GM23338 (cell line): ENCODE measurements around the gene THADA. TPM values are rescaled to one million over a fixed set of nuclear protein-coding genes. Genes with fewer than 3 reads are reported as not detected.

Experiments
- ATAC-seq: fragments of 200-7000 bp; cut with Tn5 transposase; 3 replicates; pipeline ENCODE4 v1.9.1; 2020
- DNase-seq: peaks from one replicate; pipeline ENCODE4 v3.0.0-alpha.2; 2015; ENCODE audit warnings: low spot score
- H2AFZ ChIP-seq: fragments of 200-600 bp; sonication (generic); 2 replicates; pipeline ENCODE4 v1.8.0; 2016; ENCODE audit warnings: antibody characterized with exemption, mild to moderate bottlenecking, moderate library complexity
- H3F3A ChIP-seq: fragments of 200-600 bp; sonication (generic); replicated peaks from 2 replicates; pipeline ENCODE4 v1.8.0; 2017; ENCODE audit warnings: antibody characterized with exemption, mixed run types, low read depth
- H3K27ac ChIP-seq: fragments of 200-600 bp; sonication (generic); 2 replicates; pipeline ENCODE4 v1.6.1; 2016; ENCODE audit warnings: low read depth
- H3K27me3 ChIP-seq: fragments of 200-600 bp; sonication (generic); 2 replicates; pipeline ENCODE4 v1.8.0; 2016; ENCODE audit warnings: mild to moderate bottlenecking, mixed run types, moderate library complexity; ENCODE audit not compliant: insufficient read depth
- H3K36me3 ChIP-seq: fragments of 200-600 bp; sonication (generic); 2 replicates; pipeline ENCODE4 v1.8.0; 2016; ENCODE audit warnings: mild to moderate bottlenecking; ENCODE audit not compliant: insufficient read depth
- H3K4me1 ChIP-seq: fragments of 200-600 bp; sonication (generic); 2 replicates; pipeline ENCODE4 v1.8.0; 2016; ENCODE audit warnings: mild to moderate bottlenecking, moderate library complexity; ENCODE audit not compliant: insufficient read depth
- H3K4me2 ChIP-seq: fragments of 200-600 bp; sonication (generic); 2 replicates; pipeline ENCODE4 v1.7.1; 2017; ENCODE audit warnings: mixed run types
- H3K4me3 ChIP-seq: fragments of 200-600 bp; sonication (generic); 2 replicates; pipeline ENCODE4 v1.6.1; 2016; ENCODE audit warnings: mixed run types
- H3K79me2 ChIP-seq: fragments of 200-600 bp; sonication (generic); replicated peaks from 2 replicates; pipeline ENCODE4 v1.8.0; 2017; ENCODE audit warnings: mild to moderate bottlenecking; ENCODE audit not compliant: insufficient read depth
- H3K9me2 ChIP-seq: fragments of 200-600 bp; sonication (generic); 2 replicates; pipeline ENCODE4 v1.8.0; 2017; ENCODE audit not compliant: insufficient read depth
- H4K20me1 ChIP-seq: fragments of 200-600 bp; sonication (generic); replicated peaks from 2 replicates; pipeline ENCODE4 v1.8.0; 2017; ENCODE audit warnings: mild to moderate bottlenecking; ENCODE audit not compliant: insufficient read depth
- H3K27ac Mint-ChIP-seq: 2 replicates; pipeline ENCODE4 v1.8.0; 2020; ENCODE audit warnings: inconsistent platforms, mild to moderate bottlenecking, moderate library complexity, mixed read lengths
- H3K27me3 Mint-ChIP-seq: 3 replicates; pipeline ENCODE4 v1.8.0; 2022; ENCODE audit warnings: low read depth, mild to moderate bottlenecking, moderate library complexity, mixed read lengths, inconsistent platforms; ENCODE audit not compliant: insufficient read depth, poor library complexity
- H3K36me3 Mint-ChIP-seq: 3 replicates; pipeline ENCODE4 v1.8.0; 2021; ENCODE audit warnings: low read depth, mild to moderate bottlenecking, inconsistent platforms, moderate library complexity, mixed read lengths
- H3K4me1 Mint-ChIP-seq: 3 replicates; pipeline ENCODE4 v1.8.0; 2020; ENCODE audit warnings: mild to moderate bottlenecking, inconsistent platforms, mixed read lengths
- H3K4me3 Mint-ChIP-seq: 3 replicates; pipeline ENCODE4 v1.8.0; 2021; ENCODE audit warnings: moderate library complexity, mild to moderate bottlenecking, inconsistent platforms, mixed read lengths
- H3K9me3 Mint-ChIP-seq: 3 replicates; pipeline ENCODE4 v1.8.0; 2020; ENCODE audit warnings: moderate library complexity, mild to moderate bottlenecking, inconsistent platforms, mixed read lengths
- CREB1 ChIP-seq: fragments of 250-450 bp; sonication (Bioruptor Pico); IDR thresholded peaks from 2 replicates; pipeline ENCODE4 v1.5.0; 2020; ENCODE audit warnings: low read depth, mild to moderate bottlenecking, moderate library complexity
- CTCF ChIP-seq, 2 experiments: fragments of 200-600 bp in 1 of 2; sonication (generic) in 1 of 2; conservative IDR thresholded peaks; 2 replicates each; pipeline versions ENCODE4 v1.5.1 to v1.6.1; 2016 to 2017; ENCODE audit warnings: antibody characterized with exemption in 2 of 2, low read depth in 2 of 2, mild to moderate bottlenecking in 2 of 2, moderate library complexity in 1 of 2
- EZH2 ChIP-seq: fragments of 200-600 bp; sonication (generic); IDR thresholded peaks from one replicate; pipeline ENCODE4 v1.8.0; 2017; ENCODE audit warnings: antibody characterized with exemption, mild to moderate bottlenecking, low read depth; ENCODE audit not compliant: unreplicated experiment
- EZH2phosphoT487 ChIP-seq: fragments of 200-600 bp; sonication (generic); IDR thresholded peaks from one replicate; pipeline ENCODE4 v1.8.1; 2018; ENCODE audit warnings: antibody characterized with exemption; ENCODE audit not compliant: unreplicated experiment
- JUNB ChIP-seq: IDR thresholded peaks from one replicate; pipeline ENCODE4 v1.6.1; 2016; ENCODE audit warnings: antibody characterized with exemption; ENCODE audit not compliant: unreplicated experiment
- NANOG ChIP-seq: IDR thresholded peaks from 2 replicates; pipeline ENCODE4 v1.6.1; 2016; ENCODE audit warnings: antibody characterized with exemption, borderline replicate concordance
- POLR2AphosphoS5 ChIP-seq: IDR thresholded peaks from 2 replicates; pipeline ENCODE4 v1.6.1; 2016; ENCODE audit warnings: antibody characterized with exemption, low read depth
- STAT1 ChIP-seq: IDR thresholded peaks from one replicate; pipeline ENCODE4 v1.6.1; 2016; ENCODE audit warnings: antibody characterized with exemption; ENCODE audit not compliant: unreplicated experiment
- ZNF114 ChIP-seq: fragments of 250-450 bp; sonication (Bioruptor Pico); IDR thresholded peaks from 2 replicates; pipeline ENCODE4 v1.5.0; 2020; ENCODE audit warnings: mild to moderate bottlenecking, moderate library complexity
- ZNF331 ChIP-seq: fragments of 250-450 bp; sonication (Bioruptor Pico); IDR thresholded peaks from 2 replicates; pipeline ENCODE4 v1.5.0; 2020; ENCODE audit warnings: low read depth, mild to moderate bottlenecking, moderate library complexity
- polyA plus RNA-seq: library from polyadenylated mRNA; unstranded; fragments of >200 nt; fragmentation: Nextera tagmentation; extraction: Ambion mirVana; gene quantifications from 2 replicates; pipeline ENCODE4 v1.2.1, GENCODE V29; 2016
- total RNA-seq: library from RNA; depleted of rRNA; stranded (reverse); fragments of >200 nt; shearing (Covaris generic); gene quantifications from 2 replicates; pipeline ENCODE4 v1.2.3, GENCODE V29; 2014
- TF ChIP-seq, protein P1 (sequence below): IDR thresholded peaks from 2 replicates; pipeline ENCODE4 v1.6.1; 2016; ENCODE audit warnings: antibody characterized with exemption
- TF ChIP-seq, protein P2 (sequence below): IDR thresholded peaks from one replicate; pipeline ENCODE4 v1.6.1; 2018; ENCODE audit warnings: antibody characterized with exemption; ENCODE audit not compliant: unreplicated experiment
- TF ChIP-seq, protein P3 (sequence below): fragments of 250-450 bp; sonication (Bioruptor Pico); IDR thresholded peaks from 2 replicates; pipeline ENCODE4 v1.5.0; 2020; ENCODE audit warnings: mild to moderate bottlenecking, moderate library complexity

THADA gene
- total and polyA plus RNA-seq, 2 experiments from 2014 or later = 17.0 to 30.7 TPM

DNA sequence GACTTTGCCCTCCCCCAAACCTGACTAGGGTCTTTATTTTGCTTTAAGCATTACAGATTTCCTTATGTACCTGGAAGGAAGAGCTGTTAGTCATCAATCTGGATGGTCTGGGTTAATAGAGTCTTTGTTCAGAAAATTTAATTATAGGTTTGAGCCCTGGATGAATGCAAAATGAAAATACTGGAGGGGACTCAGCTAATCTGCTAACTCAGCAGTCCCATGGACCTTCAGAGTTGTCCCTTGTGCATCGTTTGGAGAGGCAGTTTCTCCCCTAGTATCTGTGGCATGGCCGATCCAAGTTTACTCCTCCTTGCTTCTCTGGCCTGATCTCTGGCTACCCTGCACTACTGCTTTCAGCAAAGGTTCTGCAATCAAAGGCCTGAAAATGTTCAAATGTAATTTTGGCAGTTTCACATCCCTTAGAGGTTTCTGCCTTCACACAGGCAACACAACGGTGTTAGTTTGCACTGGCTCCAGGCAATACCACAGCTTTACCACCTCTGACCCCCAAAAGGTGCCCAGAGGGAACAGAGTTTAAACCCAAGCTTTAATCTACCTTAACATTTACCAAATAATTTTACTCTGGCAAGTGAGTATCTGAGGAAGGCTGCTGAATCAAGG, 134.3 kb downstream of the THADA start:
- no peak for DNase-seq
- TF ChIP-seq EZH2phosphoT487 (no peak), NANOG (no peak), CREB1 (CRISPR knock-in tag) (no peak), CTCF (conservative IDR thresholded peaks at IDR 0.05; ENCODE audit: low read depth in 2 of 2) (no peak), ZNF331 (CRISPR knock-in tag) (no peak), JUNB (no peak), ZNF114 (CRISPR knock-in tag) (no peak), STAT1 (no peak), EZH2 (no peak), POLR2AphosphoS5 (no peak)
- TF ChIP-seq, protein P1, sequence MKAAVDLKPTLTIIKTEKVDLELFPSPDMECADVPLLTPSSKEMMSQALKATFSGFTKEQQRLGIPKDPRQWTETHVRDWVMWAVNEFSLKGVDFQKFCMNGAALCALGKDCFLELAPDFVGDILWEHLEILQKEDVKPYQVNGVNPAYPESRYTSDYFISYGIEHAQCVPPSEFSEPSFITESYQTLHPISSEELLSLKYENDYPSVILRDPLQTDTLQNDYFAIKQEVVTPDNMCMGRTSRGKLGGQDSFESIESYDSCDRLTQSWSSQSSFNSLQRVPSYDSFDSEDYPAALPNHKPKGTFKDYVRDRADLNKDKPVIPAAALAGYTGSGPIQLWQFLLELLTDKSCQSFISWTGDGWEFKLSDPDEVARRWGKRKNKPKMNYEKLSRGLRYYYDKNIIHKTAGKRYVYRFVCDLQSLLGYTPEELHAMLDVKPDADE = no peak
- TF ChIP-seq, protein P2, sequence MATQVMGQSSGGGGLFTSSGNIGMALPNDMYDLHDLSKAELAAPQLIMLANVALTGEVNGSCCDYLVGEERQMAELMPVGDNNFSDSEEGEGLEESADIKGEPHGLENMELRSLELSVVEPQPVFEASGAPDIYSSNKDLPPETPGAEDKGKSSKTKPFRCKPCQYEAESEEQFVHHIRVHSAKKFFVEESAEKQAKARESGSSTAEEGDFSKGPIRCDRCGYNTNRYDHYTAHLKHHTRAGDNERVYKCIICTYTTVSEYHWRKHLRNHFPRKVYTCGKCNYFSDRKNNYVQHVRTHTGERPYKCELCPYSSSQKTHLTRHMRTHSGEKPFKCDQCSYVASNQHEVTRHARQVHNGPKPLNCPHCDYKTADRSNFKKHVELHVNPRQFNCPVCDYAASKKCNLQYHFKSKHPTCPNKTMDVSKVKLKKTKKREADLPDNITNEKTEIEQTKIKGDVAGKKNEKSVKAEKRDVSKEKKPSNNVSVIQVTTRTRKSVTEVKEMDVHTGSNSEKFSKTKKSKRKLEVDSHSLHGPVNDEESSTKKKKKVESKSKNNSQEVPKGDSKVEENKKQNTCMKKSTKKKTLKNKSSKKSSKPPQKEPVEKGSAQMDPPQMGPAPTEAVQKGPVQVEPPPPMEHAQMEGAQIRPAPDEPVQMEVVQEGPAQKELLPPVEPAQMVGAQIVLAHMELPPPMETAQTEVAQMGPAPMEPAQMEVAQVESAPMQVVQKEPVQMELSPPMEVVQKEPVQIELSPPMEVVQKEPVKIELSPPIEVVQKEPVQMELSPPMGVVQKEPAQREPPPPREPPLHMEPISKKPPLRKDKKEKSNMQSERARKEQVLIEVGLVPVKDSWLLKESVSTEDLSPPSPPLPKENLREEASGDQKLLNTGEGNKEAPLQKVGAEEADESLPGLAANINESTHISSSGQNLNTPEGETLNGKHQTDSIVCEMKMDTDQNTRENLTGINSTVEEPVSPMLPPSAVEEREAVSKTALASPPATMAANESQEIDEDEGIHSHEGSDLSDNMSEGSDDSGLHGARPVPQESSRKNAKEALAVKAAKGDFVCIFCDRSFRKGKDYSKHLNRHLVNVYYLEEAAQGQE = no peak
- TF ChIP-seq, protein P3, sequence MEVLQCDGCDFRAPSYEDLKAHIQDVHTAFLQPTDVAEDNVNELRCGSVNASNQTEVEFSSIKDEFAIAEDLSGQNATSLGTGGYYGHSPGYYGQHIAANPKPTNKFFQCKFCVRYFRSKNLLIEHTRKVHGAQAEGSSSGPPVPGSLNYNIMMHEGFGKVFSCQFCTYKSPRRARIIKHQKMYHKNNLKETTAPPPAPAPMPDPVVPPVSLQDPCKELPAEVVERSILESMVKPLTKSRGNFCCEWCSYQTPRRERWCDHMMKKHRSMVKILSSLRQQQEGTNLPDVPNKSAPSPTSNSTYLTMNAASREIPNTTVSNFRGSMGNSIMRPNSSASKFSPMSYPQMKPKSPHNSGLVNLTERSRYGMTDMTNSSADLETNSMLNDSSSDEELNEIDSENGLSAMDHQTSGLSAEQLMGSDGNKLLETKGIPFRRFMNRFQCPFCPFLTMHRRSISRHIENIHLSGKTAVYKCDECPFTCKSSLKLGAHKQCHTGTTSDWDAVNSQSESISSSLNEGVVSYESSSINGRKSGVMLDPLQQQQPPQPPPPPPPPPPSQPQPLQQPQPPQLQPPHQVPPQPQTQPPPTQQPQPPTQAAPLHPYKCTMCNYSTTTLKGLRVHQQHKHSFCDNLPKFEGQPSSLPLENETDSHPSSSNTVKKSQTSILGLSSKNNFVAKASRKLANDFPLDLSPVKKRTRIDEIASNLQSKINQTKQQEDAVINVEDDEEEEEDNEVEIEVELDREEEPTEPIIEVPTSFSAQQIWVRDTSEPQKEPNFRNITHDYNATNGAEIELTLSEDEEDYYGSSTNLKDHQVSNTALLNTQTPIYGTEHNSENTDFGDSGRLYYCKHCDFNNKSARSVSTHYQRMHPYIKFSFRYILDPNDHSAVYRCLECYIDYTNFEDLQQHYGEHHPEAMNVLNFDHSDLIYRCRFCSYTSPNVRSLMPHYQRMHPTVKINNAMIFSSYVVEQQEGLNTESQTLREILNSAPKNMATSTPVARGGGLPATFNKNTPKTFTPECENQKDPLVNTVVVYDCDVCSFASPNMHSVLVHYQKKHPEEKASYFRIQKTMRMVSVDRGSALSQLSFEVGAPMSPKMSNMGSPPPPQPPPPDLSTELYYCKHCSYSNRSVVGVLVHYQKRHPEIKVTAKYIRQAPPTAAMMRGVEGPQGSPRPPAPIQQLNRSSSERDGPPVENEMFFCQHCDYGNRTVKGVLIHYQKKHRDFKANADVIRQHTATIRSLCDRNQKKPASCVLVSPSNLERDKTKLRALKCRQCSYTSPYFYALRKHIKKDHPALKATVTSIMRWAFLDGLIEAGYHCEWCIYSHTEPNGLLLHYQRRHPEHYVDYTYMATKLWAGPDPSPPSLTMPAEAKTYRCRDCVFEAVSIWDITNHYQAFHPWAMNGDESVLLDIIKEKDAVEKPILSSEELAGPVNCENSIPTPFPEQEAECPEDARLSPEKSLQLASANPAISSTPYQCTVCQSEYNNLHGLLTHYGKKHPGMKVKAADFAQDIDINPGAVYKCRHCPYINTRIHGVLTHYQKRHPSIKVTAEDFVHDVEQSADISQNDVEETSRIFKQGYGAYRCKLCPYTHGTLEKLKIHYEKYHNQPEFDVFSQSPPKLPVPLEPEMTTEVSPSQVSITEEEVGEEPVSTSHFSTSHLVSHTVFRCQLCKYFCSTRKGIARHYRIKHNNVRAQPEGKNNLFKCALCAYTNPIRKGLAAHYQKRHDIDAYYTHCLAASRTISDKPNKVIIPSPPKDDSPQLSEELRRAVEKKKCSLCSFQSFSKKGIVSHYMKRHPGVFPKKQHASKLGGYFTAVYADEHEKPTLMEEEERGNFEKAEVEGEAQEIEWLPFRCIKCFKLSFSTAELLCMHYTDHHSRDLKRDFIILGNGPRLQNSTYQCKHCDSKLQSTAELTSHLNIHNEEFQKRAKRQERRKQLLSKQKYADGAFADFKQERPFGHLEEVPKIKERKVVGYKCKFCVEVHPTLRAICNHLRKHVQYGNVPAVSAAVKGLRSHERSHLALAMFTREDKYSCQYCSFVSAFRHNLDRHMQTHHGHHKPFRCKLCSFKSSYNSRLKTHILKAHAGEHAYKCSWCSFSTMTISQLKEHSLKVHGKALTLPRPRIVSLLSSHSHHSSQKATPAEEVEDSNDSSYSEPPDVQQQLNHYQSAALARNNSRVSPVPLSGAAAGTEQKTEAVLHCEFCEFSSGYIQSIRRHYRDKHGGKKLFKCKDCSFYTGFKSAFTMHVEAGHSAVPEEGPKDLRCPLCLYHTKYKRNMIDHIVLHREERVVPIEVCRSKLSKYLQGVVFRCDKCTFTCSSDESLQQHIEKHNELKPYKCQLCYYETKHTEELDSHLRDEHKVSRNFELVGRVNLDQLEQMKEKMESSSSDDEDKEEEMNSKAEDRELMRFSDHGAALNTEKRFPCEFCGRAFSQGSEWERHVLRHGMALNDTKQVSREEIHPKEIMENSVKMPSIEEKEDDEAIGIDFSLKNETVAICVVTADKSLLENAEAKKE (CRISPR knock-in tag) = no peak
- no peak overlapping the region for H3K4me3 ChIP-seq
- H3K27ac ChIP-seq = no peak overlapping the region
- no peaks in the 10 kb centered on the region for H3K79me2 ChIP-seq
- H3K4me1 Mint-ChIP-seq = peaks cover 22% of the 10 kb centered on the region
- no peak overlapping the region for H3K27ac Mint-ChIP-seq
- no peaks in the 10 kb centered on the region for H3F3A ChIP-seq
- no peak overlapping the region for H3K4me2 ChIP-seq
- no peaks in the 10 kb centered on the region for H3K27me3 ChIP-seq
- H3K36me3 ChIP-seq = no peaks in the 10 kb centered on the region
- H3K9me3 Mint-ChIP-seq = no peaks in the 10 kb centered on the region
- no peaks in the 10 kb centered on the region for H3K4me1 ChIP-seq
- no peak for ATAC-seq
- H2AFZ ChIP-seq = no peak overlapping the region
- no peaks in the 10 kb centered on the region for H3K36me3 Mint-ChIP-seq
- no peaks in the 10 kb centered on the region for H4K20me1 ChIP-seq
- H3K27me3 Mint-ChIP-seq = no peaks in the 10 kb centered on the region
- H3K9me2 ChIP-seq = peaks cover 4% of the 10 kb centered on the region; the same call in 1 of the 2 replicates
- no peak overlapping the region for H3K4me3 Mint-ChIP-seq
